ENCODE measurements around the gene SPTA1.

Gene SPTA1

DNA sequence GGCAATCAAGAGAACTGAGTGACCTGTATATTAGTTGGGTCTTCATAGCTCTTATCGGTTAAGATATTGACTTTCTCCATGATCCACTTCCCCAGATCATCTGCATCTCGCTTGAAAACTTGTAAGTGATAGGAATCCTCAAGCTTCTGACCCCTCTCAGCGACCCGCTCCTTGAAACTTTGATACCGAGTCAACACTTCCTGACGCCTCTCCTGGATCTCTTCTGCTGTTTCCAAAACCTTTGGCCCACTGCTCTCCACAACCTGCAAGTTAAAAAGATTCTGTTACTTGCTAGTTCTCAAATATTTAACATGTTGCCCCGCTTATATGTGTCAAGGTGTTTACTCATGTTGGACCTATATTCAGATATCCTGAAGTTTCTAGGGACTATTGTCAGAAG lies 1.4 kb downstream of the SPTA1 start:
- H3F3A ChIP-seq (ENCODE audit: low read depth): no peaks in the 10 kb centered on the region
- H3K36me3 ChIP-seq (ENCODE audit: insufficient read depth, low read length): no peaks in the 10 kb centered on the region
- H3K27me3 ChIP-seq (ENCODE audit: insufficient read depth, low read length, poor library complexity, severe bottlenecking): no peaks in the 10 kb centered on the region
- no peak overlapping the region for H2AFZ ChIP-seq (ENCODE audit: low read length)
- no peaks in the 10 kb centered on the region for H3K9me3 ChIP-seq (ENCODE audit: insufficient read depth, low read depth, low read length)
- no peaks in the 10 kb centered on the region for H3K79me2 ChIP-seq (ENCODE audit: insufficient read depth, low read length)
- no peak overlapping the region for H3K4me2 ChIP-seq (ENCODE audit: low read depth, low read length, poor library complexity, severe bottlenecking)
- no peak overlapping the region for H3K9ac ChIP-seq (ENCODE audit: low read depth, low read length, poor library complexity, severe bottlenecking)
- H3K9me2 ChIP-seq (replicated peaks; ENCODE audit: low read depth, low read length): no peaks in the 10 kb centered on the region
- no peak overlapping the region for H3K4me3 ChIP-seq (ENCODE audit: low read length, poor library complexity, severe bottlenecking)
- no peak for TF ChIP-seq EZH2phosphoT487 (IDR thresholded peaks at IDR 0.05; ENCODE audit: borderline replicate concordance)
- TF ChIP-seq, protein P1, sequence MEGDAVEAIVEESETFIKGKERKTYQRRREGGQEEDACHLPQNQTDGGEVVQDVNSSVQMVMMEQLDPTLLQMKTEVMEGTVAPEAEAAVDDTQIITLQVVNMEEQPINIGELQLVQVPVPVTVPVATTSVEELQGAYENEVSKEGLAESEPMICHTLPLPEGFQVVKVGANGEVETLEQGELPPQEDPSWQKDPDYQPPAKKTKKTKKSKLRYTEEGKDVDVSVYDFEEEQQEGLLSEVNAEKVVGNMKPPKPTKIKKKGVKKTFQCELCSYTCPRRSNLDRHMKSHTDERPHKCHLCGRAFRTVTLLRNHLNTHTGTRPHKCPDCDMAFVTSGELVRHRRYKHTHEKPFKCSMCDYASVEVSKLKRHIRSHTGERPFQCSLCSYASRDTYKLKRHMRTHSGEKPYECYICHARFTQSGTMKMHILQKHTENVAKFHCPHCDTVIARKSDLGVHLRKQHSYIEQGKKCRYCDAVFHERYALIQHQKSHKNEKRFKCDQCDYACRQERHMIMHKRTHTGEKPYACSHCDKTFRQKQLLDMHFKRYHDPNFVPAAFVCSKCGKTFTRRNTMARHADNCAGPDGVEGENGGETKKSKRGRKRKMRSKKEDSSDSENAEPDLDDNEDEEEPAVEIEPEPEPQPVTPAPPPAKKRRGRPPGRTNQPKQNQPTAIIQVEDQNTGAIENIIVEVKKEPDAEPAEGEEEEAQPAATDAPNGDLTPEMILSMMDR (conservative IDR thresholded peaks at IDR 0.05; ENCODE audit: low read length): no peak
- H4K20me1 ChIP-seq (ENCODE audit: insufficient read depth, low read length, poor library complexity, severe bottlenecking): no peaks in the 10 kb centered on the region
- H3K4me1 ChIP-seq (ENCODE audit: insufficient read depth, low read length, poor library complexity, severe bottlenecking): peaks cover 3% of the 10 kb centered on the region

DNA sequence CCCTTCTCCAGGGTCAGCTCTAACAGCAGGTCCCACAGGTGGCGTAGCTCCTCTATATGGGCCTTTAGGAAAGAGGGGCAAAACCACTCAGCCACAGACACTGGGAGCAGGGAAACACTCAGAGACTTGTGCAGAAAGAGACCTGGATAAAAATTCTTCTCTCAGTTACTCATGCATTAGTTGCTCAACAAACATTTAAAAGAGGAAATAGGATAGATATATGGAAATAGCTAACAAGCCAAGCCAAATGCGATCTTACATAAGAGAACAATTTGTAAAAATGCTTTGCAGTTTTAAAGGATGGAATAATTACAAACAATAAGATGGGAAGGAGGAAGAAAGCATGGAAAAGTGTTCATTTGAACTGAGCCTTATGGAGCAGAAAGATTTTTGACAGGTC lies 4.9 kb downstream of the SPTA1 start:
- TF ChIP-seq, protein P1 (conservative IDR thresholded peaks at IDR 0.05; ENCODE audit: low read length): no peak
- no peak for TF ChIP-seq EZH2phosphoT487 (IDR thresholded peaks at IDR 0.05; ENCODE audit: borderline replicate concordance)
- no peaks in the 10 kb centered on the region for H3K27me3 ChIP-seq (ENCODE audit: insufficient read depth, low read length, poor library complexity, severe bottlenecking)
- no peaks in the 10 kb centered on the region for H3K9me3 ChIP-seq (ENCODE audit: insufficient read depth, low read depth, low read length)
- H3K36me3 ChIP-seq (ENCODE audit: insufficient read depth, low read length): no peaks in the 10 kb centered on the region
- H4K20me1 ChIP-seq (ENCODE audit: insufficient read depth, low read length, poor library complexity, severe bottlenecking): no peaks in the 10 kb centered on the region
- H3K4me3 ChIP-seq (ENCODE audit: low read length, poor library complexity, severe bottlenecking): no peak overlapping the region
- no peaks in the 10 kb centered on the region for H3F3A ChIP-seq (ENCODE audit: low read depth)
- no peaks in the 10 kb centered on the region for H3K9me2 ChIP-seq (replicated peaks; ENCODE audit: low read depth, low read length)
- peaks cover 8% of the 10 kb centered on the region for H3K4me1 ChIP-seq (ENCODE audit: insufficient read depth, low read length, poor library complexity, severe bottlenecking)
- no peak overlapping the region for H2AFZ ChIP-seq (ENCODE audit: low read length)
- no peak overlapping the region for H3K9ac ChIP-seq (ENCODE audit: low read depth, low read length, poor library complexity, severe bottlenecking)
- no peak overlapping the region for H3K4me2 ChIP-seq (ENCODE audit: low read depth, low read length, poor library complexity, severe bottlenecking)
- no peaks in the 10 kb centered on the region for H3K79me2 ChIP-seq (ENCODE audit: insufficient read depth, low read length)

DNA sequence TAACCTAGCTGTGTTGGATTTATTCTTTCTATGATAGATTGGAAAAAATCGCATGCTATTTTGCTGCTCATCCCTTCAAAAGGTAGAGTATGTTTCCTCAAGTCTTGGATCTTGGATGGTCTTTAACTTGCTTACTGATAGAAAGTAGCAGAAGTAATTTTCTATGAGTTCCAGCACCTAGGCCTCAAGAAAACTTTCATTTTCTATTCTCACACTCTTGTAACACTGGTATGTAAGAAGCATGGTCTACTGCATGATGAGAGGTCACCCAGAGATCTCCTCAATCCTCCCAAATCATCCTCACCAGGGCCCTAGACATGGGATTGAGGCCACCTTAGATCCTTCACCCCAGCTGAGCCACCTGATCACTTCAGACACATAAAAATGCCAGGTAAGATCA lies 7.2 kb downstream of the SPTA1 start:
- TF ChIP-seq, protein P1 (conservative IDR thresholded peaks at IDR 0.05; ENCODE audit: low read length): no peak
- no peak for TF ChIP-seq EZH2phosphoT487 (IDR thresholded peaks at IDR 0.05; ENCODE audit: borderline replicate concordance)
- H2AFZ ChIP-seq (ENCODE audit: low read length): peak overlapping the region; percentile 46
- H3K4me2 ChIP-seq (ENCODE audit: low read depth, low read length, poor library complexity, severe bottlenecking): no peak overlapping the region
- no peaks in the 10 kb centered on the region for H3F3A ChIP-seq (ENCODE audit: low read depth)
- H3K4me3 ChIP-seq (ENCODE audit: low read length, poor library complexity, severe bottlenecking): no peak overlapping the region
- no peaks in the 10 kb centered on the region for H3K9me3 ChIP-seq (ENCODE audit: insufficient read depth, low read depth, low read length)
- H3K9ac ChIP-seq (ENCODE audit: low read depth, low read length, poor library complexity, severe bottlenecking): no peak overlapping the region
- no peaks in the 10 kb centered on the region for H3K36me3 ChIP-seq (ENCODE audit: insufficient read depth, low read length)
- no peaks in the 10 kb centered on the region for H3K9me2 ChIP-seq (replicated peaks; ENCODE audit: low read depth, low read length)
- no peaks in the 10 kb centered on the region for H3K27me3 ChIP-seq (ENCODE audit: insufficient read depth, low read length, poor library complexity, severe bottlenecking)
- no peaks in the 10 kb centered on the region for H3K79me2 ChIP-seq (ENCODE audit: insufficient read depth, low read length)
- no peaks in the 10 kb centered on the region for H4K20me1 ChIP-seq (ENCODE audit: insufficient read depth, low read length, poor library complexity, severe bottlenecking)
- H3K4me1 ChIP-seq (ENCODE audit: insufficient read depth, low read length, poor library complexity, severe bottlenecking): peaks cover 12% of the 10 kb centered on the region
